SU-DHL-6 (cell line): Measurements from ENCODE around the gene MXI1.

Experiments
- EZH2phosphoT487 ChIP-seq: fragments of 200-600 bp; sonication (generic), shearing (Covaris generic); conservative IDR thresholded peaks from 2 replicates; pipeline ENCODE4 v1.6.1; 2018; ENCODE audit warnings: mild to moderate bottlenecking, antibody characterized with exemption, low read length, moderate library complexity, mixed read lengths
- TF ChIP-seq, protein P1 (sequence below): fragments of 200-600 bp; sonication (generic); IDR thresholded peaks from one replicate; pipeline ENCODE4 v1.5.1; 2017; ENCODE audit warnings: antibody characterized with exemption, mild to moderate bottlenecking, low read length, moderate library complexity; ENCODE audit not compliant: insufficient read depth, poor library complexity, severe bottlenecking

- TF ChIP-seq, protein P1, sequence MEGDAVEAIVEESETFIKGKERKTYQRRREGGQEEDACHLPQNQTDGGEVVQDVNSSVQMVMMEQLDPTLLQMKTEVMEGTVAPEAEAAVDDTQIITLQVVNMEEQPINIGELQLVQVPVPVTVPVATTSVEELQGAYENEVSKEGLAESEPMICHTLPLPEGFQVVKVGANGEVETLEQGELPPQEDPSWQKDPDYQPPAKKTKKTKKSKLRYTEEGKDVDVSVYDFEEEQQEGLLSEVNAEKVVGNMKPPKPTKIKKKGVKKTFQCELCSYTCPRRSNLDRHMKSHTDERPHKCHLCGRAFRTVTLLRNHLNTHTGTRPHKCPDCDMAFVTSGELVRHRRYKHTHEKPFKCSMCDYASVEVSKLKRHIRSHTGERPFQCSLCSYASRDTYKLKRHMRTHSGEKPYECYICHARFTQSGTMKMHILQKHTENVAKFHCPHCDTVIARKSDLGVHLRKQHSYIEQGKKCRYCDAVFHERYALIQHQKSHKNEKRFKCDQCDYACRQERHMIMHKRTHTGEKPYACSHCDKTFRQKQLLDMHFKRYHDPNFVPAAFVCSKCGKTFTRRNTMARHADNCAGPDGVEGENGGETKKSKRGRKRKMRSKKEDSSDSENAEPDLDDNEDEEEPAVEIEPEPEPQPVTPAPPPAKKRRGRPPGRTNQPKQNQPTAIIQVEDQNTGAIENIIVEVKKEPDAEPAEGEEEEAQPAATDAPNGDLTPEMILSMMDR = no peak
- TF ChIP-seq EZH2phosphoT487 = no peak
Measured at GRCh38 chr10:110212119-110213006, 5.0 kb downstream of the MXI1 start.
